Mesodermal cell (in vitro differentiated cells): ENCODE data around the gene RTN4.
A peak's percentile ranks its signal among the peaks of the same experiment; 100 is the strongest.

ENCODE experiments used
- H3K27ac ChIP-seq: 2 replicates; pipeline ENCODE4 v1.7.0; 2013; ENCODE audit warnings: mild to moderate bottlenecking, low read depth, low read length, moderate library complexity; ENCODE audit not compliant: severe bottlenecking
- H3K36me3 ChIP-seq: 2 replicates; pipeline ENCODE4 v1.7.1; 2013; ENCODE audit warnings: mild to moderate bottlenecking, low read length, moderate library complexity; ENCODE audit not compliant: control insufficient read depth, insufficient read depth
- H3K4me1 ChIP-seq: one replicate; pipeline ENCODE4 v1.7.1; 2013; ENCODE audit warnings: mild to moderate bottlenecking, low read length; ENCODE audit not compliant: insufficient read depth, control insufficient read depth, poor library complexity, severe bottlenecking
- H3K4me3 ChIP-seq: 2 replicates; pipeline ENCODE4 v1.7.0; 2013; ENCODE audit warnings: low read length, control low read depth, mild to moderate bottlenecking; ENCODE audit not compliant: insufficient read depth, poor library complexity, severe bottlenecking; ENCODE audit errors: extremely low read depth
- H3K9me3 ChIP-seq: 2 replicates; pipeline ENCODE4 v1.7.1; 2013; ENCODE audit warnings: mild to moderate bottlenecking, low read length, moderate library complexity; ENCODE audit not compliant: control insufficient read depth
- WGBS, 2 experiments: methylation state at CpG; one replicate each; pipeline ENCODE4 v1.1.5; 2013; ENCODE audit warnings: missing lambda C conversion rate in 2 of 2; ENCODE audit not compliant: insufficient coverage in 2 of 2; 5-methylcytosine and 5-hydroxymethylcytosine counted together

The RTN4 gene

GRCh38 chr2:55017880-55018279 lies 32.4 kb downstream of the RTN4 start:
- Histone ChIP-seq H3K27ac (no peak overlapping the region), H3K4me3 (no peak overlapping the region), H3K36me3 (peaks cover 14% of the 10 kb centered on the region), H3K9me3 (no peaks in the 10 kb centered on the region), H3K4me1 (peaks cover 15% of the 10 kb centered on the region)
- WGBS, 2 experiments = 100% methylated on average over 3 of the region's 3 CpGs

GRCh38 chr2:55017428-55017827 lies 32.8 kb downstream of the RTN4 start:
- Histone ChIP-seq H3K9me3 (no peaks in the 10 kb centered on the region), H3K4me3 (no peak overlapping the region), H3K36me3 (peaks cover 14% of the 10 kb centered on the region), H3K4me1 (peaks cover 19% of the 10 kb centered on the region), H3K27ac (no peak overlapping the region)
- 100% methylated on average over 2 of the region's 3 CpGs for WGBS, 2 experiments

- Histone ChIP-seq H3K27ac (peak overlapping the region; percentile 76), H3K9me3 (no peaks in the 10 kb centered on the region), H3K36me3 (peaks cover 7% of the 10 kb centered on the region), H3K4me3 (no peak overlapping the region), H3K4me1 (peaks cover 37% of the 10 kb centered on the region)
- WGBS, 2 experiments = 90 to 100% methylated on average over 2 of the region's 6 CpGs
These were observed 35.0 kb downstream of the RTN4 start for GRCh38 chr2:55014962-55015939.

- no CpG with 5 or more reads among the region's 1 CpG for WGBS, 2 experiments
- Histone ChIP-seq H3K9me3 (no peaks in the 10 kb centered on the region), H3K36me3 (peaks cover 3% of the 10 kb centered on the region), H3K4me3 (no peak overlapping the region), H3K4me1 (peaks cover 39% of the 10 kb centered on the region), H3K27ac (no peak overlapping the region)
These were observed 36.3 kb downstream of the RTN4 start for GRCh38 chr2:55013936-55014335.

GRCh38 chr2:55012672-55013484 lies 37.4 kb downstream of the RTN4 start:
- peak overlapping the region; percentile 3 for H3K27ac ChIP-seq
- no peaks in the 10 kb centered on the region for H3K36me3 ChIP-seq
- H3K4me1 ChIP-seq = peaks cover 43% of the 10 kb centered on the region
- H3K9me3 ChIP-seq = no peaks in the 10 kb centered on the region
- H3K4me3 ChIP-seq = no peak overlapping the region
- 88% methylated on average over 1 of the region's 2 CpGs; no CpG with 5 or more reads in 1 of the 2 experiments for WGBS, 2 experiments

- Histone ChIP-seq H3K4me3 (no peak overlapping the region), H3K4me1 (peaks cover 50% of the 10 kb centered on the region), H3K36me3 (no peaks in the 10 kb centered on the region), H3K27ac (no peak overlapping the region), H3K9me3 (no peaks in the 10 kb centered on the region)
- WGBS, 2 experiments = 89 to 100% methylated on average over 1 to 3 of the region's 6 CpGs
These were observed 38.2 kb downstream of the RTN4 start for GRCh38 chr2:55011831-55012671.

GRCh38 chr2:55010915-55011314 lies 39.3 kb downstream of the RTN4 start:
- no peak overlapping the region for H3K27ac ChIP-seq
- WGBS, 2 experiments = no CpG with 5 or more reads among the region's 2 CpGs
- H3K36me3 ChIP-seq = no peaks in the 10 kb centered on the region
- H3K4me1 ChIP-seq = peaks cover 57% of the 10 kb centered on the region
- H3K9me3 ChIP-seq = no peaks in the 10 kb centered on the region
- H3K4me3 ChIP-seq = no peak overlapping the region

- no peak overlapping the region for H3K4me3 ChIP-seq
- 86 to 88% methylated on average over 4 of the region's 5 CpGs for WGBS, 2 experiments
- no peaks in the 10 kb centered on the region for H3K9me3 ChIP-seq
- peaks cover 58% of the 10 kb centered on the region for H3K4me1 ChIP-seq
- H3K27ac ChIP-seq = no peak overlapping the region
- no peaks in the 10 kb centered on the region for H3K36me3 ChIP-seq
These were observed 40.1 kb downstream of the RTN4 start for GRCh38 chr2:55010149-55010591.

- Histone ChIP-seq H3K9me3 (no peaks in the 10 kb centered on the region), H3K36me3 (no peaks in the 10 kb centered on the region), H3K27ac (no peak overlapping the region), H3K4me1 (peaks cover 58% of the 10 kb centered on the region), H3K4me3 (no peak overlapping the region)
- 83 to 94% methylated on average over 2 to 4 of the region's 7 CpGs for WGBS, 2 experiments
These were observed 40.8 kb downstream of the RTN4 start for GRCh38 chr2:55009277-55010060.
